Spleen (tissue), 11 donors: ENCODE data around the gene NKAIN2. TPM values are rescaled to one million over a fixed set of nuclear protein-coding genes. Genes with fewer than 3 reads are reported as not detected.

Experiments
- DNase-seq: peaks from one replicate; pipeline ENCODE4 v3.0.0-alpha.2; 2020
- H3K27ac ChIP-seq, 8 donors: fragments of 200-600 bp; sonication (generic) in 7 of 8; 1 replicate in 4 of 8; 2 replicates in 4 of 8; pipeline versions ENCODE4 v1.5.0 to v1.8.0; 2016 to 2021; ENCODE audit warnings: inconsistent platforms in 4 of 8, mild to moderate bottlenecking in 4 of 8, moderate library complexity in 1 of 8
- H3K27me3 ChIP-seq, 7 donors: fragments of 200-600 bp; sonication (generic) in 6 of 7; replicated peaks in 1 of 7; 1 replicate in 4 of 7; 2 replicates in 3 of 7; pipeline versions ENCODE4 v1.5.0 to v1.8.0; 2016 to 2021; ENCODE audit warnings: inconsistent platforms in 3 of 7, mild to moderate bottlenecking in 1 of 7
- H3K36me3 ChIP-seq, 6 donors: fragments of 200-600 bp; sonication (generic) in 5 of 6; 1 replicate in 4 of 6; 2 replicates in 2 of 6; pipeline versions ENCODE4 v1.5.0 to v1.8.0; 2016 to 2021; ENCODE audit warnings: inconsistent platforms in 2 of 6
- H3K4me1 ChIP-seq, 6 donors: fragments of 200-600 bp; sonication (generic) in 5 of 6; 1 replicate in 3 of 6; 2 replicates in 3 of 6; pipeline versions ENCODE4 v1.5.0 to v1.8.0; 2016 to 2021; ENCODE audit warnings: inconsistent platforms in 3 of 6
- H3K4me3 ChIP-seq, 8 donors: fragments of 200-600 bp; sonication (generic) in 7 of 8; 1 replicate in 4 of 8; 2 replicates in 4 of 8; pipeline versions ENCODE4 v1.5.0 to v1.8.0; 2016 to 2021; ENCODE audit warnings: inconsistent platforms in 4 of 8, mild to moderate bottlenecking in 4 of 8, moderate library complexity in 2 of 8
- H3K9me3 ChIP-seq, 8 donors: fragments of 200-600 bp; sonication (generic) in 7 of 8; 1 replicate in 4 of 8; 2 replicates in 4 of 8; pipeline versions ENCODE4 v1.5.0 to v1.8.0; 2016 to 2021; ENCODE audit warnings: inconsistent platforms in 4 of 8
- CTCF ChIP-seq, 11 experiments: fragments of 200-600 bp in 7 of 11; fragments of 450-650 bp in 4 of 11; sonication (generic) in 4 of 11; IDR thresholded peaks in 8 of 11; conservative IDR thresholded peaks in 3 of 11; 1 replicate in 7 of 11; 2 replicates in 4 of 11; pipeline versions ENCODE4 v1.4.0 to v1.8.0; 2016 to 2021; ENCODE audit warnings: antibody characterized with exemption in 11 of 11, inconsistent platforms in 4 of 11, mild to moderate bottlenecking in 1 of 11
- POLR2A ChIP-seq, 3 donors: fragments of 450-650 bp; IDR thresholded peaks; one replicate each; pipeline ENCODE4 v1.5.1; 2017; ENCODE audit warnings: antibody characterized with exemption in 3 of 3, mild to moderate bottlenecking in 1 of 3
- POLR2AphosphoS5 ChIP-seq, 3 donors: sonication (generic); formaldehyde crosslinking; IDR thresholded peaks; one replicate each; pipeline ENCODE4 v1.5.1; 2017; ENCODE audit warnings: antibody characterized with exemption in 3 of 3
- WGBS, 5 donors: extraction: QIAGEN DNeasy Blood & Tissue Kit in 3 of 5; methylation state at CpG; one replicate each; pipeline versions ENCODE4 v1.1.5 to v1.1.7; 2013 to 2018; 5-methylcytosine and 5-hydroxymethylcytosine counted together
- intact Hi-C: fragments of 100-400 bp; cut with DNase I; formaldehyde crosslinking; loops from one replicate; pipeline ENCODE4 v1.15.0; 2023; ENCODE audit warnings: low total_unique reads
- polyA plus RNA-seq, 3 donors: library from polyadenylated mRNA; stranded (reverse); fragments of 200-250 nt; gene quantifications; one replicate each; pipeline ENCODE4 v1.2.1, GENCODE V29; 2013
- total RNA-seq, 7 donors: library from RNA; depleted of rRNA in 3 of 7; stranded (reverse); fragments of >200 nt in 3 of 7; fragmentation: NEBNext Ultra II Directional in 4 of 7; extraction: Animal tissue kit (Norgen Biotek cat#: 25700) in 4 of 7; gene quantifications; one replicate each; pipeline versions ENCODE4 v1.1.0 to v1.2.1, GENCODE V29; 2016 to 2021
- donor health status: healthy with polysubstance abuse.
- donor health status: DM: no; HTN: no; CAD: no; lungs with moderate emphysema.
- donor health status: DM: no; HTN: no; CAD: no.
- donor health status: Bipolar disorder and iron deficiency.
- donor health status: healthy.
- donor health status: DM: no; HTN: no; CAD: no.
- donor health status: DM: yes; HTN: yes; CAD: no.

Gene NKAIN2
- total and polyA plus RNA-seq, 10 donors, result 0.13 to 0.51 (median 0.18) TPM; not detected in 4

- 65 to 87% (median 73%) methylated on average over 2 of the region's 2 CpGs for WGBS, 5 donors
- no peak for DNase-seq
- no peaks in the 10 kb centered on the region for H3K27me3 ChIP-seq
- intact Hi-C loops, result no loop called here
- H3K36me3 ChIP-seq, result no peaks in the 10 kb centered on the region
- peaks cover 0 to 12% (median 4%) of the 10 kb centered on the region in 8 donors for H3K9me3 ChIP-seq
- H3K4me3 ChIP-seq, result no peak overlapping the region
- no peak overlapping the region for H3K27ac ChIP-seq
- TF ChIP-seq CTCF (IDR thresholded peaks at IDR 0.05 in 8 of 11, conservative IDR thresholded peaks at IDR 0.05 in 3 of 11), result no peak
- no peak for TF ChIP-seq POLR2AphosphoS5 (IDR thresholded peaks at IDR 0.05)
- no peaks in the 10 kb centered on the region for H3K4me1 ChIP-seq
Measured at GRCh38 chr6:124190256-124190655, 386.6 kb downstream of the NKAIN2 start.

GRCh38 chr6:124193132-124193531 lies 389.5 kb downstream of the NKAIN2 start:
- no peaks in the 10 kb centered on the region for H3K4me1 ChIP-seq
- no peak for TF ChIP-seq POLR2A (IDR thresholded peaks at IDR 0.05)
- no peak for TF ChIP-seq CTCF (IDR thresholded peaks at IDR 0.05 in 8 of 11, conservative IDR thresholded peaks at IDR 0.05 in 3 of 11)
- TF ChIP-seq POLR2AphosphoS5 (IDR thresholded peaks at IDR 0.05), result no peak
- 86 to 96% (median 92%) methylated on average over 4 to 8 of the region's 8 CpGs for WGBS, 5 donors
- no peaks in the 10 kb centered on the region for H3K36me3 ChIP-seq
- H3K27me3 ChIP-seq, result no peaks in the 10 kb centered on the region
- H3K9me3 ChIP-seq, result peaks cover 0 to 12% (median 4%) of the 10 kb centered on the region in 8 donors
- peak; percentile 59 for DNase-seq
- H3K4me3 ChIP-seq, result no peak overlapping the region
- intact Hi-C loops, result no loop called here
- H3K27ac ChIP-seq, result no peak overlapping the region

- DNase-seq, result no peak
- Histone ChIP-seq H3K4me3 (no peak overlapping the region), H3K27ac (no peak overlapping the region), H3K27me3 (no peaks in the 10 kb centered on the region), H3K4me1 (no peaks in the 10 kb centered on the region), H3K36me3 (no peaks in the 10 kb centered on the region), H3K9me3 (peaks cover 0 to 12% (median 2%) of the 10 kb centered on the region in 8 donors)
- intact Hi-C loops, result no loop called here
- WGBS, 5 donors, result 72 to 86% (median 84%) methylated on average over 2 of the region's 2 CpGs
- TF ChIP-seq POLR2AphosphoS5 (IDR thresholded peaks at IDR 0.05) (no peak), CTCF (IDR thresholded peaks at IDR 0.05 in 8 of 11, conservative IDR thresholded peaks at IDR 0.05 in 3 of 11) (no peak), POLR2A (IDR thresholded peaks at IDR 0.05) (no peak)
Measured at GRCh38 chr6:124197148-124197547, 393.5 kb downstream of the NKAIN2 start.

- H3K36me3 ChIP-seq, result no peaks in the 10 kb centered on the region
- intact Hi-C loops, result no loop called here
- no peaks in the 10 kb centered on the region for H3K9me3 ChIP-seq
- TF ChIP-seq POLR2A (IDR thresholded peaks at IDR 0.05) (no peak), POLR2AphosphoS5 (IDR thresholded peaks at IDR 0.05) (no peak), CTCF (IDR thresholded peaks at IDR 0.05 in 8 of 11, conservative IDR thresholded peaks at IDR 0.05 in 3 of 11) (no peak)
- H3K4me1 ChIP-seq, result no peaks in the 10 kb centered on the region
- DNase-seq, result no peak
- H3K27ac ChIP-seq, result no peak overlapping the region
- no peaks in the 10 kb centered on the region for H3K27me3 ChIP-seq
- H3K4me3 ChIP-seq, result no peak overlapping the region
- WGBS, 5 donors, result 51 to 86% (median 54%) methylated on average over 3 of the region's 3 CpGs
Measured at GRCh38 chr6:124199286-124199685, 395.6 kb downstream of the NKAIN2 start.
